Measurements from ENCODE around the gene KDM4C.
A peak's percentile ranks its signal among the peaks of the same experiment; 100 is the strongest.
"Not testable (repeated sequence)": the region's sequence is repeated elsewhere in the genome, so short reads cannot be mapped to it uniquely, and the experiment has no call there.

Gene KDM4C

GRCh38 chr9:7028591-7028990, 270.8 kb downstream of the KDM4C start:
- peak; percentile 26 for DNase-seq (ENCODE audit: low read depth)
- no peak for TF ChIP-seq CTCF (conservative IDR thresholded peaks at IDR 0.05; ENCODE audit: control insufficient read depth, insufficient read depth, low read depth, low read length)
- H3K4me3 ChIP-seq (ENCODE audit: control insufficient read depth, low read depth, low read length): no peak overlapping the region

GRCh38 chr9:7030943-7031342, 273.2 kb downstream of the KDM4C start:
- DNase-seq (ENCODE audit: low read depth); H3K4me3 ChIP-seq (ENCODE audit: control insufficient read depth, low read depth, low read length): not testable (repeated sequence)

GRCh38 chr9:7033076-7034045, 275.6 kb downstream of the KDM4C start:
- DNase-seq (ENCODE audit: low read depth): no peak
- H3K4me3 ChIP-seq (ENCODE audit: control insufficient read depth, low read depth, low read length): no peak overlapping the region
- TF ChIP-seq CTCF (conservative IDR thresholded peaks at IDR 0.05; ENCODE audit: control insufficient read depth, insufficient read depth, low read depth, low read length): no peak

GRCh38 chr9:7037176-7037575, 279.4 kb downstream of the KDM4C start:
- no peak for DNase-seq (ENCODE audit: low read depth)
- no peak overlapping the region for H3K4me3 ChIP-seq (ENCODE audit: control insufficient read depth, low read depth, low read length)
- TF ChIP-seq CTCF (conservative IDR thresholded peaks at IDR 0.05; ENCODE audit: control insufficient read depth, insufficient read depth, low read depth, low read length): no peak

- no peak for TF ChIP-seq CTCF (conservative IDR thresholded peaks at IDR 0.05; ENCODE audit: control insufficient read depth, insufficient read depth, low read depth, low read length)
- DNase-seq (ENCODE audit: low read depth): peak; percentile 46
- no peak overlapping the region for H3K4me3 ChIP-seq (ENCODE audit: control insufficient read depth, low read depth, low read length)
These were observed 284.4 kb downstream of the KDM4C start for GRCh38 chr9:7042124-7042523.

GRCh38 chr9:7045361-7045760, 287.6 kb downstream of the KDM4C start:
- peak; percentile 35 for DNase-seq (ENCODE audit: low read depth)
- H3K4me3 ChIP-seq (ENCODE audit: control insufficient read depth, low read depth, low read length): no peak overlapping the region
- no peak for TF ChIP-seq CTCF (conservative IDR thresholded peaks at IDR 0.05; ENCODE audit: control insufficient read depth, insufficient read depth, low read depth, low read length)

- DNase-seq (ENCODE audit: low read depth): no peak
- no peak overlapping the region for H3K4me3 ChIP-seq (ENCODE audit: control insufficient read depth, low read depth, low read length)
- no peak for TF ChIP-seq CTCF (conservative IDR thresholded peaks at IDR 0.05; ENCODE audit: control insufficient read depth, insufficient read depth, low read depth, low read length)
These were observed 293.9 kb downstream of the KDM4C start for GRCh38 chr9:7051711-7052110.

All from fibroblast of mammary gland (primary cell).